BLaER1 treated with 17β-estradiol and CSF1 and Interleukin-3, amounts not matched to agents 10 nM and 100 nM (cell line): ENCODE data around the gene ADCY3.

Source experiments
- H3K27ac ChIP-seq, 11 experiments: shearing (Covaris generic); formaldehyde crosslinking; 2 replicates each; pipeline ENCODE4 v1.8.1; 2022
- H3K27me3 ChIP-seq, 11 experiments: shearing (Covaris generic); formaldehyde crosslinking; 2 replicates each; pipeline ENCODE4 v1.8.1; 2022
- H3K36me3 ChIP-seq, 11 experiments: shearing (Covaris generic); formaldehyde crosslinking; 2 replicates each; pipeline ENCODE4 v1.8.1; 2022
- H3K4me1 ChIP-seq, 10 experiments: shearing (Covaris generic); formaldehyde crosslinking; 2 replicates each; pipeline ENCODE4 v1.8.1; 2022
- H3K4me2 ChIP-seq, 11 experiments: shearing (Covaris generic); formaldehyde crosslinking; 2 replicates each; pipeline ENCODE4 v1.8.1; 2022
- H3K4me3 ChIP-seq, 10 experiments: shearing (Covaris generic); formaldehyde crosslinking; 2 replicates each; pipeline ENCODE4 v1.8.1; 2022
- H3K9ac ChIP-seq, 11 experiments: shearing (Covaris generic); formaldehyde crosslinking; 2 replicates each; pipeline ENCODE4 v1.8.1; 2022
- H3K9me3 ChIP-seq, 11 experiments: shearing (Covaris generic); formaldehyde crosslinking; replicated peaks in 1 of 11; 2 replicates each; pipeline ENCODE4 v1.8.1; 2022
- H4K20me1 ChIP-seq, 11 experiments: shearing (Covaris generic); formaldehyde crosslinking; 2 replicates each; pipeline ENCODE4 v1.8.1; 2022
- Cebpa-rat ChIP-seq, 11 experiments: shearing (Covaris generic); IDR thresholded peaks; 2 replicates each; pipeline ENCODE4 v1.8.1; 2022

Gene ADCY3

DNA sequence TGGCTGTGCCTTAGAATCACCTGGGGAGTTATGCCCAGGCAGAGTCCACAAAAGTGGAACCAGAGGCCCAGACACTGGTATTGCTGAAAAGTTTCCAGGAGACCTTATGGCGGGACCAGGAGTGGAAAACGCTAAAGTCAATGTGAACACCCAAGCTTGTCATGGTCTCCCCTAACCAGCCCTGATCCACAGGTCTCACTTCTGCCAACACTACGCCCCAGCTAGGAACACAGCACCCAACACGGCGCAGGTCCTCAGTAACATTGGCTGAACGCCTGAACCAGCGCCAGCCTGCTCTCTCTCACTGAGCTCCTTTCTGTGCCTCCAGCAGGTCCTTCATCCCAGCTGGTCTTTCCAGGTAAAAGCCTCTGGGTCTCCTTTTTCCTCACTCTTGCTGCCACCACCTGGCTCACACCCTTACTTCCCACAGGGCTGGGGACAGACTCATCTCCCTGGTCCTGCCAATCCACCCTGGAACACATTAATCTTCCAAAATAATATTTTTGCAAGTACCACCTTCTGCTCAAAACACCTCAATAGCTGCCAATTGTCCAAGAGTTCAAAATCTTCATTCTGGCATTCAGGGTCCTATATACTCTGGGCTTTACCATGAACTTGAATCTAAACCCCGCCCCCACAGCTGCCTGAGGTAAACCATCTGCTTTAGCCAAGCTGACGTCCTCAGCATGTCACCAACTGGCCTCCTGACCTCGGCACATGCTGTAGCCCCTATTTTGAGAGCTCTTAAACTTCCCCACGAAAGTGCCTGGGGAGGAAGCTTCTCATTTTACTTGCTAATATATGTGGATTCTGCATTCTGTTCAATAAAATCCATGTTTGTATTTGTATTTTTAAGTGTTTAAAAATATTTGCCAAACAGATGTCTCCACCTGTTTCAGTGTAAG lies 34.6 kb downstream of the ADCY3 start:
- peak overlapping the region in 3 of 10 experiments; percentile 46 to 61 (median 47); a peak in 5 of 20 replicates for H3K4me3 ChIP-seq
- no peak for TF ChIP-seq Cebpa-rat (IDR thresholded peaks at IDR 0.05)
- H3K4me2 ChIP-seq, result peak overlapping the region; percentile 72 to 95 (median 90)
- H3K9me3 ChIP-seq, result peaks cover 0 to 11% (median 0%) of the 10 kb centered on the region in 11 experiments; a peak in 1 of 22 replicates
- H3K4me1 ChIP-seq, result peaks cover 65 to 92% (median 90%) of the 10 kb centered on the region in 10 experiments
- peaks cover 0 to 14% (median 0%) of the 10 kb centered on the region in 11 experiments; a peak in 7 of 22 replicates for H3K36me3 ChIP-seq
- peak overlapping the region in 3 of 11 experiments; percentile 1 to 80 (median 76); a peak in 2 of 22 replicates for H3K9ac ChIP-seq
- H4K20me1 ChIP-seq, result peaks cover 0 to 5% (median 0%) of the 10 kb centered on the region in 11 experiments; a peak in 4 of 22 replicates
- peak overlapping the region in 8 of 11 experiments; percentile 18 to 89 (median 86); a peak in 10 of 22 replicates for H3K27ac ChIP-seq
- no peaks in the 10 kb centered on the region for H3K27me3 ChIP-seq

DNA sequence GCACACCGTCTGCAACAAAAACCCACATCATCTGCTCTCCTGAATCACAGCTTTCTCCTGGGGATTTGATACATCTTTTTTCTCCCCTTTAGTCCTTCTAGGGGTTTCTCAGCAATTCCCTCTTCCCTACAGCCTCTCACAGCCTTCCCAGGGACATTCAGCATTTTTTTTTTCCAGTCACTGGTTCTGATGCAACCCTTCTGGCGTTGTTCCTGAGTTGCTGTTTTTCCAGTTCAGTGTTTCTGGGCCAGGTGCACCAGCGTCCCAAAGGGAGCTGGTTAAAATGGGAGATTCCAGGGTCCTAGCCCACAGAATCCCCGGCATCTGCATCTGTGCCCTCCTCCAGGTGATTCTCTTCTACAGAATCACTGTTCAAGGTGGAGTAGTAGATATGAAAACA lies 36.1 kb downstream of the ADCY3 start:
- Histone ChIP-seq H3K4me1 (peaks cover 76 to 100% (median 100%) of the 10 kb centered on the region in 10 experiments), H3K36me3 (peaks cover 0 to 14% (median 0%) of the 10 kb centered on the region in 11 experiments; a peak in 7 of 22 replicates), H3K27me3 (no peaks in the 10 kb centered on the region), H3K4me3 (no peak overlapping the region), H3K9ac (peak overlapping the region in 3 of 11 experiments; percentile 1 to 42 (median 34); a peak in 2 of 22 replicates), H4K20me1 (peaks cover 0 to 10% (median under 1%) of the 10 kb centered on the region in 11 experiments; a peak in 6 of 22 replicates), H3K9me3 (peaks cover 0 to 11% (median 0%) of the 10 kb centered on the region in 11 experiments; a peak in 1 of 22 replicates), H3K4me2 (peak overlapping the region; percentile 72 to 95 (median 90)), H3K27ac (peak overlapping the region in 3 of 11 experiments; percentile 44 to 57 (median 49); a peak in 6 of 22 replicates)
- TF ChIP-seq Cebpa-rat (IDR thresholded peaks at IDR 0.05), result no peak

DNA sequence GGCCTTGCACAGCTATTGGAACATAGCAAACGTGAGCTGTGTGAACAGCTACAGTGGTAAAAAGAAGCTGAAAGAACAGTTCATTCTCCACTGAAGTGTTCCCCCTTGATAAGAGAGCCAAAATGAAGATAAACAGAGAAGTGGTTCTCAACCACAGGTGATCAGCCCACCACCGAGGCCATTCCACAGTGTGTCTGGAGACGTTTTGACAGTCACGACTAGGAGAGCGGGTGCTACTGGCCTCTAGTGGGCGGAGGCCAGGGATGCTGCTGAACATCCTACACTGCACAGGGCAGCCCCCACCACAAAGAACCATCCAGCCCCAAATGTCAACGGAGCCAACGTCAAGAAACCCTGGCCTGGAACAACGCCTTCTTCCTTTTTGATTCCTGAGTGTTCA lies 38.4 kb downstream of the ADCY3 start:
- H3K27me3 ChIP-seq, result no peaks in the 10 kb centered on the region
- H3K36me3 ChIP-seq, result peaks cover 0 to 12% (median 4%) of the 10 kb centered on the region in 11 experiments; a peak in 3 of 22 replicates
- no peak for TF ChIP-seq Cebpa-rat (IDR thresholded peaks at IDR 0.05)
- no peak overlapping the region for H3K4me3 ChIP-seq
- peak overlapping the region in 3 of 11 experiments; percentile 44 to 57 (median 49); a peak in 4 of 22 replicates for H3K27ac ChIP-seq
- peak overlapping the region in 9 of 11 experiments; percentile 72 to 95 (median 89); a peak in 16 of 22 replicates for H3K4me2 ChIP-seq
- peaks cover 0 to 11% (median 0%) of the 10 kb centered on the region in 11 experiments; a peak in 1 of 22 replicates for H3K9me3 ChIP-seq
- H4K20me1 ChIP-seq, result peaks cover 4 to 32% (median 20%) of the 10 kb centered on the region in 11 experiments; a peak in 18 of 22 replicates
- peaks cover 73 to 100% (median 100%) of the 10 kb centered on the region in 10 experiments for H3K4me1 ChIP-seq
- H3K9ac ChIP-seq, result no peak overlapping the region

DNA sequence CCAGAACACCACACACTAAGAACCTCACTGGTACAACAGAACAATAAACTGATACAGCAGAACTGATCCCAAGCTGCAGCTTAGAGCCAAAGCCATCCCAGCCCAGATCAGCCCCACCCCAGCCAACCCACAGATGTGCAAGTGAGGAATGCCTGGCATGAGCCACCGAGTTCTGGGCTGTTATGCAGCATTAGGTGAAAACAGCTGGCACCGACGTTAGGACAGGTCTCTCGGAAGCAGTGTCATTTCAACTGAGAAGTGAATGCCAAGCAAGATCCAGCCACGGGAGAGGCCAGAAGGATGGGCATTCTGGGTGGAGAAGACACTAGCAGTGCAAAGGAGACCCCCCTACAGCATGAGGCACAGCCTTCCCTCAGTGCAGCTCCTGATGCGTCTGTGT lies 38.9 kb downstream of the ADCY3 start:
- no peaks in the 10 kb centered on the region for H3K27me3 ChIP-seq
- no peak for TF ChIP-seq Cebpa-rat (IDR thresholded peaks at IDR 0.05)
- H3K9me3 ChIP-seq, result peaks cover 0 to 11% (median 0%) of the 10 kb centered on the region in 11 experiments; a peak in 1 of 22 replicates
- H4K20me1 ChIP-seq, result peaks cover 5 to 36% (median 25%) of the 10 kb centered on the region in 11 experiments; a peak in 19 of 22 replicates
- H3K4me1 ChIP-seq, result peaks cover 68 to 100% (median 97%) of the 10 kb centered on the region in 10 experiments
- H3K4me3 ChIP-seq, result 0 out of 20 replicates have a peak overlapping the region, but pooled peaks of 1 of the 10 experiments have one; percentile 7
- no peak overlapping the region for H3K9ac ChIP-seq
- peak overlapping the region in 10 of 11 experiments; percentile 5 to 95 (median 86); a peak in 16 of 22 replicates for H3K4me2 ChIP-seq
- peaks cover 0 to 12% (median 4%) of the 10 kb centered on the region in 11 experiments; a peak in 3 of 22 replicates for H3K36me3 ChIP-seq
- H3K27ac ChIP-seq, result peak overlapping the region in 1 of 11 experiments; percentile 57; a peak in 1 of 22 replicates

DNA sequence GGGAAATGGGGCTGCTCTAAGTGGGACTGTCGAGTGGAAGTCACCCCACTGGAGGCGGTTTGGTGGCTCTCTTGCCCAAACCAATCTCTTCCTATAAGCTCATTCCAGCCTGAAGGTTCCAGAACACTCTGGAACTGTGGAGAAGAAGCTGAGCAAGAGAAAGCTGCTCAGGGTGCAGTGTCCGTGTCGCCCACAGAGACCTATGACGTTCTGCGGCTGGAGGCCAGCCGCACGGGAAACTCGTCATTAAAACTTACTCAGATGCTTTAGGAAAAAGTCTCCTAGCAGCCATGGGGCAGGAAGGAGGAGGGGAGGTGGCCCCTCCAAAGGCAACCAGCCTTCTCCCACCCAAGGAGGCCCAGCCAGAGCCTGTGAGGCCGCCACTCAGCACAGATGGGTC lies 41.7 kb downstream of the ADCY3 start:
- Histone ChIP-seq H3K27ac (peak overlapping the region in 8 of 11 experiments; percentile 36 to 72 (median 62); a peak in 12 of 22 replicates), H3K36me3 (peaks cover 0 to 16% (median 6%) of the 10 kb centered on the region in 11 experiments; a peak in 5 of 22 replicates), H3K27me3 (no peaks in the 10 kb centered on the region), H3K4me2 (peak overlapping the region in 9 of 11 experiments; percentile 39 to 91 (median 83); a peak in 17 of 22 replicates), H3K4me1 (peaks cover 49 to 100% (median 96%) of the 10 kb centered on the region in 10 experiments), H3K9ac (peak overlapping the region in 6 of 11 experiments; percentile 1 to 56 (median 34); a peak in 5 of 22 replicates), H4K20me1 (peaks cover 13 to 62% (median 52%) of the 10 kb centered on the region in 11 experiments; a peak in 20 of 22 replicates), H3K9me3 (peaks cover 0 to 11% (median 0%) of the 10 kb centered on the region in 11 experiments; a peak in 1 of 22 replicates), H3K4me3 (no peak overlapping the region)
- no peak for TF ChIP-seq Cebpa-rat (IDR thresholded peaks at IDR 0.05)

DNA sequence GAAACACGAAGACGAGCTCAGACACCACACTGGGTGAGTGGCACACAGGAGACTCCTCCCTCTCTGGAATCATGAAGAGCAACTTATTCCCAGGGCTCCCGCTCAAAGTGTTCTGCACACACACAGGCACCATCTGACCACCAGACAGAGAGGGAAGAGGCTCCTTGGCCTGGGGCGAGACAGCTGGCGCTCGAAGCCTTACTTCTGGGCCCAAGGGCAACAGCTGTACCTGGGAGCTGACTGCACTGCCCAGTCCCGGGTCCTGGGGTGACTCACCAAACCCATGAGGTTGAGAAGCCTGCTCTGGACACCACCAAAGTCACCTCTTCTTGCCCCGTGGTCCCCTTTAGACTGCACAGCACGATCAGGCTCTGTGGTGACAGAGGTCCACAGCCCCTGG lies 42.4 kb downstream of the ADCY3 start:
- peak overlapping the region in 6 of 11 experiments; percentile 44 to 91 (median 72); a peak in 11 of 22 replicates for H3K4me2 ChIP-seq
- TF ChIP-seq Cebpa-rat (IDR thresholded peaks at IDR 0.05), result no peak
- no peak overlapping the region for H3K4me3 ChIP-seq
- H3K9ac ChIP-seq, result no peak overlapping the region
- H3K4me1 ChIP-seq, result peaks cover 42 to 97% (median 90%) of the 10 kb centered on the region in 10 experiments
- peaks cover 0 to 11% (median 0%) of the 10 kb centered on the region in 11 experiments; a peak in 1 of 22 replicates for H3K9me3 ChIP-seq
- peaks cover 0 to 23% (median 8%) of the 10 kb centered on the region in 11 experiments; a peak in 11 of 22 replicates for H3K36me3 ChIP-seq
- no peak overlapping the region; a peak in 1 of 22 replicates for H3K27ac ChIP-seq
- peaks cover 13 to 68% (median 55%) of the 10 kb centered on the region in 11 experiments; a peak in 20 of 22 replicates for H4K20me1 ChIP-seq
- H3K27me3 ChIP-seq, result no peaks in the 10 kb centered on the region

DNA sequence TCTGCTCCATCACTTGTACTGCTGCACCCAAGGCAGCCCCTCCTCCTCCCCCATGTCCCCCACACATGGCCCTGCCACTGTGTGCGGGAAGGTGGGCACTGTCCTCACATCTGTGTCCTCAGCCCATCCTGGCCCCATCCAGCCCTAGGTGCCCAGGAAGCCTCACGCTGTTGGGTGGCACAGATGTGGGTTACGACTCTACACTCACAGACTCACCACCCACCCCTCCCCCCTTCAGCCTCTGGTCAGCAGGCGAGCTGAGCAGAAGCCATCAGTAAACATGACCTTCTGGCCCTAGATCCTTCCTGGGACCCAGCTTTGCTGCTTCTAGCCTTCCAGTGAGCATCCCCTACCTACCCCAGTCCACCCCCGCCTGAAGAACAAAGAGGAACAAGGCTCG lies 43.0 kb downstream of the ADCY3 start:
- peaks cover 13 to 68% (median 57%) of the 10 kb centered on the region in 11 experiments; a peak in 20 of 22 replicates for H4K20me1 ChIP-seq
- no peak overlapping the region for H3K4me3 ChIP-seq
- peaks cover 0 to 28% (median 12%) of the 10 kb centered on the region in 11 experiments; a peak in 17 of 22 replicates for H3K36me3 ChIP-seq
- H3K27me3 ChIP-seq, result no peaks in the 10 kb centered on the region
- H3K4me1 ChIP-seq, result peaks cover 37 to 97% (median 84%) of the 10 kb centered on the region in 10 experiments
- H3K9ac ChIP-seq, result no peak overlapping the region
- peaks cover 0 to 11% (median 0%) of the 10 kb centered on the region in 11 experiments; a peak in 1 of 22 replicates for H3K9me3 ChIP-seq
- peak overlapping the region in 7 of 11 experiments; percentile 0 to 91 (median 47); a peak in 9 of 22 replicates for H3K4me2 ChIP-seq
- H3K27ac ChIP-seq, result no peak overlapping the region
- TF ChIP-seq Cebpa-rat (IDR thresholded peaks at IDR 0.05), result no peak

DNA sequence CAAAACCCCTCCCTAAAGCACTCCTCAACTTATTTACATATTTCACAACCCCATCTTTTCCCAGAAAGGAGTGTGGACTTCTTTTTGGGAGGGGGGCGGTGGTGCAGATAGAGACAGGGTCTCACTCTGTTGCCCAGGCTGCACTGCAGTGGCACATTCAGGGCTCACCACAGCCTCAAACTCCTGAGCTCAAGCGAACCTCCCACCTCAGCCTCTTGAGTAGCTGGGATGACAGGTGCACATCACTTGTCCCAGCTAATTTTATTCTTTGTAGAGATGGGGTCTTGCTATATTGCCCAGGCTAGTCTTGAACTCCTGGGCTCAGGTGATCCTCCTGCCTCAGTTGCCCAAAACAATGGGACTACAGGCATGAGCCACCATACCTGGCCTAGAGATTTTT lies 44.1 kb downstream of the ADCY3 start:
- peaks cover 30 to 91% (median 72%) of the 10 kb centered on the region in 10 experiments for H3K4me1 ChIP-seq
- H3K27ac ChIP-seq, result no peak overlapping the region
- peak overlapping the region in 1 of 11 experiments; percentile 56; a peak in 1 of 22 replicates for H3K9ac ChIP-seq
- no peak overlapping the region for H3K4me3 ChIP-seq
- no peak for TF ChIP-seq Cebpa-rat (IDR thresholded peaks at IDR 0.05)
- peaks cover 0 to 33% (median 21%) of the 10 kb centered on the region in 11 experiments; a peak in 20 of 22 replicates for H3K36me3 ChIP-seq
- H4K20me1 ChIP-seq, result peaks cover 13 to 77% (median 66%) of the 10 kb centered on the region in 11 experiments; a peak in 20 of 22 replicates
- peak overlapping the region; percentile 33 to 91 (median 84); a peak in 20 of 22 replicates for H3K4me2 ChIP-seq
- H3K9me3 ChIP-seq, result 0 out of 22 replicates have a peak, but pooled peaks cover 0 to 3% (median 0%) of the 10 kb centered on the region in 11 experiments
- no peaks in the 10 kb centered on the region for H3K27me3 ChIP-seq
